K562 (cell line): ENCODE data around the gene RRM2. TPM values are rescaled to one million over a fixed set of nuclear protein-coding genes. Genes with fewer than 3 reads are reported as not detected.

Experiments used
- FOXK2 ChIP-seq, 2 experiments: fragments of 450-650 bp; IDR thresholded peaks in 1 of 2; conservative IDR thresholded peaks in 1 of 2; 2 replicates each; pipeline ENCODE4 v1.6.1; 2016; ENCODE audit warnings: low read depth in 2 of 2, mild to moderate bottlenecking in 1 of 2
- HDAC1 ChIP-seq, 2 experiments: fragments of 450-650 bp; IDR thresholded peaks; 2 replicates each; pipeline ENCODE4 v1.6.1; 2016 to 2017; ENCODE audit warnings: inconsistent platforms in 1 of 2, mild to moderate bottlenecking in 1 of 2, moderate library complexity in 1 of 2
- KHSRP ChIP-seq: fragments of 450-650 bp; IDR thresholded peaks from 2 replicates; pipeline ENCODE4 v1.6.1; 2017
- NFIC ChIP-seq: fragments of 450-650 bp; IDR thresholded peaks from 2 replicates; pipeline ENCODE4 v1.6.1; 2017; ENCODE audit warnings: mild to moderate bottlenecking, inconsistent platforms
- PATZ1 ChIP-seq: fragments of 250-450 bp; sonication (Bioruptor Pico); IDR thresholded peaks from 2 replicates; pipeline ENCODE4 v1.5.0; 2020; ENCODE audit warnings: mild to moderate bottlenecking, borderline replicate concordance
- POLR2AphosphoS2 ChIP-seq: IDR thresholded peaks from 2 replicates; pipeline ENCODE4 v1.6.1; 2012; ENCODE audit warnings: low read length, improper control_type of control experiment
- SRSF7 ChIP-seq: fragments of 200-400 bp; formaldehyde crosslinking; optimal IDR thresholded peaks from 2 replicates; pipeline ENCODE3; 2017; ENCODE audit warnings: mild to moderate bottlenecking, low read depth, low read length
- SRSF9 ChIP-seq: fragments of 200-400 bp; formaldehyde crosslinking; IDR thresholded peaks from 2 replicates; pipeline ENCODE4 v1.6.1; 2017; ENCODE audit warnings: low read depth, low read length, borderline replicate concordance
- TFAP4 ChIP-seq: sonication (generic); formaldehyde crosslinking; IDR thresholded peaks from 2 replicates; pipeline ENCODE4 v1.8.0; 2022; ENCODE audit warnings: missing genetic modification reagents, mild to moderate bottlenecking, moderate library complexity, borderline replicate concordance
- polyA plus RNA-seq, 8 experiments: library from polyadenylated mRNA; depleted of rRNA in 4 of 8; stranded (reverse) in 5 of 8; unstranded in 3 of 8; fragments of >200 nt; fragmentation: Nextera tagmentation in 2 of 8; fragmentation: Illumina TruSeq in 1 of 8; extraction: Ambion mirVana in 2 of 8; extraction: Trizol in 1 of 8; gene quantifications; 2 replicates each; pipeline versions ENCODE4 v1.2.1 to v1.2.3, GENCODE V29; 2011 to 2014; ENCODE audit warnings: inconsistent platforms in 1 of 8, missing spikeins in 1 of 8
- total RNA-seq, 7 experiments: library from RNA; depleted of rRNA in 6 of 7; stranded (reverse); fragments of >200 nt in 6 of 7; fragmentation: Illumina TruSeq in 2 of 7; extraction: Trizol in 2 of 7; gene quantifications; 2 replicates each; pipeline versions ENCODE4 v1.2.1 to v1.2.3, GENCODE V29; 2011 to 2021; ENCODE audit warnings: low replicate concordance in 1 of 7
- TF ChIP-seq, protein P1 (sequence below): fragments of 450-650 bp; IDR thresholded peaks from 2 replicates; pipeline ENCODE4 v1.6.1; 2017; ENCODE audit warnings: mild to moderate bottlenecking, moderate library complexity
- TF ChIP-seq, protein P2 (sequence below), 2 experiments: fragments of 450-650 bp; formaldehyde crosslinking in 1 of 2; IDR thresholded peaks; 2 replicates each; pipeline versions ENCODE4 v1.4.0 to v1.6.1; 2014 to 2020; ENCODE audit warnings: mild to moderate bottlenecking in 2 of 2, borderline replicate concordance in 1 of 2, low read depth in 1 of 2

The RRM2 gene
- total and polyA plus RNA-seq, 9 of the 15 experiments (the other 6 are each of a cell fraction or from before 2014, with no cell fraction given): 50.1 to 244 (median 128) TPM

DNA sequence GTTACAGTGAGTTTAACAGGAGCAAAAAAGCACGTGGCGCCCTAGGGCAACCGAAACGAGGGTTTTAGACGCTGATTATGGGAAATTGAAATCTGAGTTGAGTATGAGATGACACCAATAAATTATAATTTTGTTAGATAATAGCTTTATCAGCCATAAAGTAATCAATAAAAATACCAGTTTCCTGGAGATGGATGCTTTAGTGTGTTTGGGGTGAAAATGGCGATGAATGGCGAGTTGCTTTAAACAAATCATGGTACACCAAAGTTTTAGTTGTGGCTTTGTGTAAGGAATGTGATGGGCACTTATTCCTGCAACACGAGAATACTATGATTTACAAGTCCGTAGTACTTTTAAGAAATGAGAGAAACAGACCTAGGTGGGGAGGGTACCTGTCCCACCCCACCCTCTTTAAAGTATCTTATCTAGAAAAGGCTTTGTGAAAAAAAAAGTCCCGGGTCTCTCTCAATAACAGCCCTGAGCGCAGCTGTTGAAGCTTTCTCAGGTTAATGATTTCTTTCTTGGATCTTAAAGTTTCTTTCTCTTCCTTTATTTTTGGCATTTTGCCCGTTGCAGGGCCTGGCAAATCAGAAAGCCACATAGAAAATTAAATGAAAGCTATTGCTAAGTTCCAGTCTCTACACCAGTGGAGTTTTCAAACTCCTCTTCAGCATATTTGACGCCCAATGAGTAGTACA, 1.5 kb upstream of the RRM2 start (continued):
- TF ChIP-seq, protein P1, sequence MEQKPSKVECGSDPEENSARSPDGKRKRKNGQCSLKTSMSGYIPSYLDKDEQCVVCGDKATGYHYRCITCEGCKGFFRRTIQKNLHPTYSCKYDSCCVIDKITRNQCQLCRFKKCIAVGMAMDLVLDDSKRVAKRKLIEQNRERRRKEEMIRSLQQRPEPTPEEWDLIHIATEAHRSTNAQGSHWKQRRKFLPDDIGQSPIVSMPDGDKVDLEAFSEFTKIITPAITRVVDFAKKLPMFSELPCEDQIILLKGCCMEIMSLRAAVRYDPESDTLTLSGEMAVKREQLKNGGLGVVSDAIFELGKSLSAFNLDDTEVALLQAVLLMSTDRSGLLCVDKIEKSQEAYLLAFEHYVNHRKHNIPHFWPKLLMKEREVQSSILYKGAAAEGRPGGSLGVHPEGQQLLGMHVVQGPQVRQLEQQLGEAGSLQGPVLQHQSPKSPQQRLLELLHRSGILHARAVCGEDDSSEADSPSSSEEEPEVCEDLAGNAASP: no peak
- TF ChIP-seq POLR2AphosphoS2 (no peak), HDAC1 (IDR thresholded peaks at IDR 0.05) (no peak), SRSF9 (no peak), SRSF7 (no peak), NFIC (peak; percentile 92), PATZ1 (CRISPR knock-in tag) (no peak), FOXK2 (conservative IDR thresholded peaks at IDR 0.05 in 1 of 2, IDR thresholded peaks at IDR 0.05 in 1 of 2; ENCODE audit: low read depth in 2 of 2) (no peak), TFAP4 (CRISPR knock-in tag) (no peak), KHSRP (no peak)
- TF ChIP-seq, protein P2, sequence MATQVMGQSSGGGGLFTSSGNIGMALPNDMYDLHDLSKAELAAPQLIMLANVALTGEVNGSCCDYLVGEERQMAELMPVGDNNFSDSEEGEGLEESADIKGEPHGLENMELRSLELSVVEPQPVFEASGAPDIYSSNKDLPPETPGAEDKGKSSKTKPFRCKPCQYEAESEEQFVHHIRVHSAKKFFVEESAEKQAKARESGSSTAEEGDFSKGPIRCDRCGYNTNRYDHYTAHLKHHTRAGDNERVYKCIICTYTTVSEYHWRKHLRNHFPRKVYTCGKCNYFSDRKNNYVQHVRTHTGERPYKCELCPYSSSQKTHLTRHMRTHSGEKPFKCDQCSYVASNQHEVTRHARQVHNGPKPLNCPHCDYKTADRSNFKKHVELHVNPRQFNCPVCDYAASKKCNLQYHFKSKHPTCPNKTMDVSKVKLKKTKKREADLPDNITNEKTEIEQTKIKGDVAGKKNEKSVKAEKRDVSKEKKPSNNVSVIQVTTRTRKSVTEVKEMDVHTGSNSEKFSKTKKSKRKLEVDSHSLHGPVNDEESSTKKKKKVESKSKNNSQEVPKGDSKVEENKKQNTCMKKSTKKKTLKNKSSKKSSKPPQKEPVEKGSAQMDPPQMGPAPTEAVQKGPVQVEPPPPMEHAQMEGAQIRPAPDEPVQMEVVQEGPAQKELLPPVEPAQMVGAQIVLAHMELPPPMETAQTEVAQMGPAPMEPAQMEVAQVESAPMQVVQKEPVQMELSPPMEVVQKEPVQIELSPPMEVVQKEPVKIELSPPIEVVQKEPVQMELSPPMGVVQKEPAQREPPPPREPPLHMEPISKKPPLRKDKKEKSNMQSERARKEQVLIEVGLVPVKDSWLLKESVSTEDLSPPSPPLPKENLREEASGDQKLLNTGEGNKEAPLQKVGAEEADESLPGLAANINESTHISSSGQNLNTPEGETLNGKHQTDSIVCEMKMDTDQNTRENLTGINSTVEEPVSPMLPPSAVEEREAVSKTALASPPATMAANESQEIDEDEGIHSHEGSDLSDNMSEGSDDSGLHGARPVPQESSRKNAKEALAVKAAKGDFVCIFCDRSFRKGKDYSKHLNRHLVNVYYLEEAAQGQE (IDR thresholded peaks at IDR 0.05; ENCODE audit: borderline replicate concordance): no peak
- TF ChIP-seq, protein P2 (CRISPR knock-in tag; IDR thresholded peaks at IDR 0.05; ENCODE audit: low read depth): no peak
